Stimulated activated memory B cell treated with anti-CD40 and anti-IgM and Interleukin-4, amounts not matched to agents 10 μg/mL and 1 μg/mL and 100 μg/mL, for 72 hours (primary cell): ENCODE measurements around the gene NEDD4L.

Experiments
- ATAC-seq: fragments of 150-1000 bp; cut with Tn5 transposase; 2 replicates; pipeline ENCODE4 v1.10.0; 2021
- H3K27ac Mint-ChIP-seq: one replicate; pipeline ENCODE4 v1.8.0; 2022; ENCODE audit warnings: mild to moderate bottlenecking, mixed read lengths
- H3K27me3 Mint-ChIP-seq: one replicate; pipeline ENCODE4 v1.8.0; 2022; ENCODE audit warnings: mixed read lengths
- H3K36me3 Mint-ChIP-seq: one replicate; pipeline ENCODE4 v1.8.0; 2022; ENCODE audit warnings: mixed read lengths
- H3K4me1 Mint-ChIP-seq: one replicate; pipeline ENCODE4 v1.8.0; 2022; ENCODE audit warnings: mixed read lengths
- H3K4me3 Mint-ChIP-seq: one replicate; pipeline ENCODE4 v1.8.0; 2022; ENCODE audit warnings: mild to moderate bottlenecking, moderate library complexity, mixed read lengths
- H3K9me3 Mint-ChIP-seq: one replicate; pipeline ENCODE4 v1.8.0; 2022; ENCODE audit warnings: mixed read lengths

The NEDD4L gene

DNA sequence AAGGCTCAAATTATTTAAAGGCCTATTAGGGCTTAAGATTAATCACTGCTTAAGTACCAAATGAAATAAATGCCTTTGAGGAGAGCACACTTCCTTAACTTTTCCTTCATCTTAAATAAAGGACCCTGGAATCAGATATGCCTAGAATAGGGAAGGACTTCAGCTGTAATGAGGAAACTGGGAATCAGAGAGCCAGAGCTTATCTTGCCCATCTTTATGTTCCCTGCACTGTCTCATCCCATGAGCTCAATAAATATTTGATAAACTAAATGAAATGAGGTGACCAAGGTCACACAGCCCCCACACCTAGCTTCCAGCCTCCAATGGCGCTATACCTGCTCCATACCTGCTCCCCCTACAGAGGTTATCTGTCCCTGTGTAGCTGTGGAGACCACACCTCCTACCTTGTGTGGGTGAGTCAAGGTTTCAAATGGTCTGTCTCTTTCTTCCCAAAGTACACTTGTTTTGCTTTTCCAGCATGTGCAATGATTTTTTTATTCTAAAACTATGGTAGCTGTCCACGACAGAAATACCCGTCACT lies 23.4 kb upstream of the NEDD4L start:
- Mint-ChIP-seq H3K4me3 (no peak overlapping the region), H3K9me3 (peaks cover 4% of the 10 kb centered on the region), H3K36me3 (peaks cover 6% of the 10 kb centered on the region), H3K27me3 (no peaks in the 10 kb centered on the region), H3K27ac (no peak overlapping the region), H3K4me1 (peaks cover 7% of the 10 kb centered on the region)
- no peak for ATAC-seq

DNA sequence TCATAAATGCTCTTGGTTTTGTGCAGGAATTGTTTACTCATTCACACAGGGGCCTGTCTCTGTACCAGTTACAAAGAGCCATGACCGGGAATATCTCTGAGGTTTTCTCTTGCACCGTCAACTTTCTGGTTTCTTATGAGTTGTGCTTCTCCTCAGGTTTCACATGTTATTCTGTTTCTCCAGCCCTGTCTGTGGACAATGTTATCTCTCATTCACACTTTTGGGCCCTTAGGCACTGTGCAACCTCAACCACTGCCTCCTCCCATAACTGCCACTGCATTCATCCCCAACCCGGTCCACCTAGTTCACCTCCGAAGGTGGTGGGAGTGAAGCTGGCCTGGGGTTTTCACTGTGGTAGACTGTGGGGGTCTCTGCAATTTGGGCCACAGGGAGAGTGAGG lies 22.5 kb upstream of the NEDD4L start:
- Mint-ChIP-seq H3K9me3 (no peaks in the 10 kb centered on the region), H3K27me3 (no peaks in the 10 kb centered on the region), H3K4me3 (no peak overlapping the region), H3K36me3 (peaks cover under 1% of the 10 kb centered on the region), H3K4me1 (peaks cover under 1% of the 10 kb centered on the region), H3K27ac (no peak overlapping the region)
- ATAC-seq, result no peak

DNA sequence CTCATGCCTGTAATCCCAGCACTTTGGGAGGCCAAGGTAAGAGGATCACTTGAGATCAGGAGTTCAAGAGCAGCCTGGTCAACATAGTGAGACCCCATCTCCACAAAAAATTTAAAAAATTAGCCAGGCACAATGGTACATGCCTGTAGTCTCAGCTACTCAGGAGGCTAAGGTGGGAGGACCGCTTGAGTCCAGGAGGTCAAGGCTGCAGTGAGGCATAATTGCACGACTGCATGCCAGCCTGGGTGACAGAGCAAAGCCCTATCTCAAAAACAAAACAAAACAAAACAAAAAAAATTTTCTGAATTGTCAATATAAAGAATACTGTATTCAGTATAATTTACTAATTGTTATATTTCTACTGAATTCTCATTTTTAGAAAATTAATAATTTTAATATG lies 20.9 kb upstream of the NEDD4L start:
- no peak overlapping the region for H3K27ac Mint-ChIP-seq
- H3K4me3 Mint-ChIP-seq, result no peak overlapping the region
- H3K27me3 Mint-ChIP-seq, result no peaks in the 10 kb centered on the region
- H3K9me3 Mint-ChIP-seq, result no peaks in the 10 kb centered on the region
- no peaks in the 10 kb centered on the region for H3K4me1 Mint-ChIP-seq
- no peak for ATAC-seq
- no peaks in the 10 kb centered on the region for H3K36me3 Mint-ChIP-seq

DNA sequence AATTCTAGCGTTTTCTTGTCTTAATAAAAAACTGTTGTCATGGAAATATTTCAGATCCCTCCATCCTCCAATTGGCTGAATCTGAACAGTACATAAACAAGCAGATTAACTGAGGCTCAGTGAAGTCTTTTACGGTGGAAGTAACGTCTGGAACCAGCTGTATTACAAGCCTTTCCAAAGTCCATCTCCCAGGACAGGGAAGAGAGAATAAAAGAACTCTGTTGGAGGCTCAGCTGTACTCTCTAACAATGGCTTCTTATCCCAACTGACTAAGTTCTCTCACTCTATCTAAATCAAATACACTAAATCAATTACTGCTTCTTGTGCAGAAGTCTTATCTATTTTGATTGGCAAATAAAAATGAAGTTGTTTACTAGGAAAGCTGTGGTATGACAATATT lies 19.9 kb upstream of the NEDD4L start:
- Mint-ChIP-seq H3K9me3 (no peaks in the 10 kb centered on the region), H3K4me1 (no peaks in the 10 kb centered on the region), H3K27ac (no peak overlapping the region), H3K27me3 (no peaks in the 10 kb centered on the region), H3K36me3 (no peaks in the 10 kb centered on the region), H3K4me3 (no peak overlapping the region)
- ATAC-seq, result no peak

DNA sequence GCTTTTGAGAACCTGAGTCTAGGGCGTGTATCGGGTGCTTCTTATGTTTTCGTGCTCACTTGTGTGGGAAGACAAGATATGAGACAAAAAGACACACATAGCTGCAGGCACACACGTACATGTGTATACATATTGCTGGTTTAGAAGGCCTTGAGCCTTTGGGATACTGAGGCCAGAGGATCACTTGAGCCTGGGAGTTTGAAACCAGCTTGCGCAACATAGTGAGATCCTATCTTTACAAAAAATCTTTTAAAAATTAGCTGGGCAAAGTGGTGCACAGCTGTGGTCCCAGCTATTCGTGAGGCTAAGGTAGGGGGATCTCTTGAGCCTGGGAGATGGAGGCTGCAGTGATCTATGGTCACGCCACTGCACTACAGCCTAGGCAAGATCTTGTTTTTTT lies 18.8 kb upstream of the NEDD4L start:
- Mint-ChIP-seq H3K4me1 (no peaks in the 10 kb centered on the region), H3K4me3 (no peak overlapping the region), H3K27ac (no peak overlapping the region), H3K9me3 (no peaks in the 10 kb centered on the region), H3K36me3 (no peaks in the 10 kb centered on the region), H3K27me3 (no peaks in the 10 kb centered on the region)
- ATAC-seq, result no peak

DNA sequence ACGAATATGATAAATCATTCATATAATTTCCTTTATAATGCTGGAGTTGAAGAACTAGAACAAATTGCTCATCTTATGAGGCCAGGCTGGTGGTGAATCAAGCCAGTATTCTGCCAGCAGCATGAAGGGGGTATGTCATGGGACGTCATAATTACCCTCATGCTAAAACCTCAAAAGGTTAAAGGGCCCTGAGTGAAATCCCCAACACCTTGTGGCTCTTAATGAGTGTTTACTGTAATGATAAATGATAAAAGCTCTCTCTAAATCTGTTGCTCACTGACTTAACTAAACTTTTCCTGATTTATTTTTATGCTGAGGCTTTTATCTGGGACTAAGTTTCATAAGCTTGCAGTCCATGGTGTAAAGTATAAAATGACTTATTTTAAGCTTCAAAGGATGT lies 18.3 kb upstream of the NEDD4L start:
- Mint-ChIP-seq H3K27me3 (no peaks in the 10 kb centered on the region), H3K4me3 (no peak overlapping the region), H3K36me3 (no peaks in the 10 kb centered on the region), H3K27ac (no peak overlapping the region), H3K9me3 (no peaks in the 10 kb centered on the region), H3K4me1 (no peaks in the 10 kb centered on the region)
- no peak for ATAC-seq

DNA sequence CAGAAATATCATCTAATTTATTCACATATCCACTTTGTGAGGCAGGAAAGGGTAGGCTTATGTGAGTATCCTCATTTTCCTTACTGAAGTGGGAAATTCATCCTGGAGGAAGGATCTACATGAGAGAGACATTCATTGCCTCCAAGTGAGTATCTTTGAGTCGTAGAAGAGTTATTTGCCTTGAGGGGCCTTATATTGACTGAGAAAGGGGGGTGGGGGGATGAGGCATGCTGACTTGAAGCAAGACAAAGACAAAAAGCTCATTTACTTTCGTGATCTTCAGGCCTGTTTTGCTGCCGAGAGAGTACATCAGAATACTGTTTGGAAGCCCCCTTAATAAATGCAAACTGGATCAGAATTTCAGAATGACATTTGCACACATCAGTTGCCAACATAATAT lies 17.6 kb upstream of the NEDD4L start:
- H3K9me3 Mint-ChIP-seq, result no peaks in the 10 kb centered on the region
- no peak overlapping the region for H3K27ac Mint-ChIP-seq
- no peak overlapping the region for H3K4me3 Mint-ChIP-seq
- H3K4me1 Mint-ChIP-seq, result no peaks in the 10 kb centered on the region
- H3K36me3 Mint-ChIP-seq, result no peaks in the 10 kb centered on the region
- ATAC-seq, result no peak
- no peaks in the 10 kb centered on the region for H3K27me3 Mint-ChIP-seq

DNA sequence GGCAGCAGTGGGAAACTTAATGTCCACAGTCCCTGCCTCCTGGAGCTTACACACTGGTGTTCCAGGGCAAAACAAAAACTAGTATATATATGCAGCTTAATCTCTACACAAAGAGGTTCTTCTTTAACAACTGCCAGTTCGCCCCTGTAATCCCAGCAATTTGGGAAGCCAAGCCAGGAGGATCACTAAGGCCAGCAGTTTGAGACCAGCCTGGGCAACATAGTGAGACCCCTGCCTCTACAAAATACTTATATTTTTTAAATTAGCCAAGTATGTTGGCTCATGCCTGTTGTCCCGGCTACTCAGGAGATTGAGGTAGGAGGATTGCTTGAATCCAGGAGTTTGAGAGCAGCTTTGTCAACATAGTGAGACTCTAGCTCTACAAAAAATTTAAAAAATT lies 17.2 kb upstream of the NEDD4L start:
- H3K9me3 Mint-ChIP-seq, result no peaks in the 10 kb centered on the region
- ATAC-seq, result no peak

DNA sequence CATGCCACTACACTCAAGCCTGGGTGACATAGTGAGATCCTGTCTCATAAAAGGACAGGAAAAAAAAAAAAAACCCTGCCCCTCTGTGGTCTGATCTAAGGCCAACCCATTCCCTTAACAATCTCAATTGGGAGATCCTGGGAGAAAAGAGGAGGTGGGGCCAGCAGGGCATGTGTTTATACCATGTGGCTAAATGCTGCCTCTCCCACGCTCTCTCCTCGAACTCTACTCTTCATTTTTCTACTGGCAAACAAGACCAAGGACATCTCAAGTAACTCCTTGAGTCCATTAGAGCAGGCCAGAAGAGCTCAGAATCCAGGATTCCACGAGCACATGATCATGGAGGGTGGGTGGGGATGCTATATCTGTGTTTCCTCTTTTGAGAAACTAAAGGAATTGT lies 16.7 kb upstream of the NEDD4L start:
- Mint-ChIP-seq H3K4me1 (no peaks in the 10 kb centered on the region), H3K4me3 (no peak overlapping the region), H3K27ac (no peak overlapping the region), H3K27me3 (no peaks in the 10 kb centered on the region), H3K36me3 (no peaks in the 10 kb centered on the region), H3K9me3 (no peaks in the 10 kb centered on the region)
- ATAC-seq, result no peak

More for the DNA sequence above, 17.2 kb upstream of the NEDD4L start:
- no peaks in the 10 kb centered on the region for H3K4me1 Mint-ChIP-seq
- no peaks in the 10 kb centered on the region for H3K36me3 Mint-ChIP-seq
- H3K27me3 Mint-ChIP-seq, result no peaks in the 10 kb centered on the region
- no peak overlapping the region for H3K4me3 Mint-ChIP-seq
- no peak overlapping the region for H3K27ac Mint-ChIP-seq

DNA sequence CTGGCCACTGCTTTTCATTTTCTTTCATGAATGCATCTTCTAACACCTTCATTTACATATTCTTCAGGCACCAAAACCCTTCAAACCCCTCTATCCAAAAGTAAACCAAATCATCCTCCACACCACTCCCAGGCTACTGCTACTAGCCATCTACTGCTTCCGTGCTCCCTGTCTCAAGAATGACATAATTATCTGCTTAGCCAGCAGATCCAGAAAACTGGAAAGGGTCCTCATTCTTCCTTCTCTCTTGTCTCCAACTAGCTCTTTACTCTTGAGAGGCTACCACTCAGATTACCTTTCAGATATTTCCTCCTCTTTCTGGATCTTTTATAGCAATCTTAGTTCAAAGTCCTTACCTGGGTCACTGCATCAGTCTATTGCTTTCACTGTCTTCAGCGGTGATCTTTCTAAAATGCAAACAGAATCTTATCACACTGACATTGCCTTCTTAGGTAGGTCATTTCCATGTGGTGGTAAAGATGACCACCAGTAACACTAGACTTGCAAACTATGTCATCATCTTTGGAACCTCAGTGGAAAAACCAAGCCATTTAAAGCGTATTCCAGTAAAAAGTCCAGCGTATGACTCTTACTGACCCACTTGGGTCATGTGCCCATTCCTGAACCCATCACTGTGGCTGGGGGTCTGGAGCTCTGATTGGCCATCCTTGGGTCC lies 15.8 kb upstream of the NEDD4L start:
- Mint-ChIP-seq H3K27ac (no peak overlapping the region), H3K4me1 (no peaks in the 10 kb centered on the region), H3K9me3 (no peaks in the 10 kb centered on the region), H3K27me3 (no peaks in the 10 kb centered on the region), H3K36me3 (no peaks in the 10 kb centered on the region), H3K4me3 (no peak overlapping the region)
- ATAC-seq, result no peak

DNA sequence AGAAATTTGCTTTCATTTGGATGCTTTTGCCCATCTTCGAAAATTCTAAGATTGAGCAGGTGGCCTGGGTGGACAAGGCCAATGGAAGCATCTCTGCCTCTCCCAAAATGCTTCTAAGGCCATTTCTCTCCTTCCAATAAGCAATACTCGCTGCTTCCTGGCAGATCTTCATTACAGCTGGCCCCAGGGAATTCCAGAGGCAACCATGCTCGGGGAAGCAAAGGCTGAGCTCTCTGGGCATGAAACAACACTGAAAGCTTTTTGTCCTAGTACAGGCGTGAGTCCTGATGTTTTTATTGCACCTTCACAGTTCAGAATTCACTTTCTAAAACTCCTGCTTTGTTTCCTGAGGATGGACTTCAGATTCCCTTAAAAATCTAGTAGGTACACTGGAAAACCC lies 11.8 kb upstream of the NEDD4L start:
- no peaks in the 10 kb centered on the region for H3K4me1 Mint-ChIP-seq
- no peak overlapping the region for H3K27ac Mint-ChIP-seq
- ATAC-seq, result no peak
- H3K36me3 Mint-ChIP-seq, result no peaks in the 10 kb centered on the region
- no peaks in the 10 kb centered on the region for H3K9me3 Mint-ChIP-seq
- no peaks in the 10 kb centered on the region for H3K27me3 Mint-ChIP-seq
- no peak overlapping the region for H3K4me3 Mint-ChIP-seq

DNA sequence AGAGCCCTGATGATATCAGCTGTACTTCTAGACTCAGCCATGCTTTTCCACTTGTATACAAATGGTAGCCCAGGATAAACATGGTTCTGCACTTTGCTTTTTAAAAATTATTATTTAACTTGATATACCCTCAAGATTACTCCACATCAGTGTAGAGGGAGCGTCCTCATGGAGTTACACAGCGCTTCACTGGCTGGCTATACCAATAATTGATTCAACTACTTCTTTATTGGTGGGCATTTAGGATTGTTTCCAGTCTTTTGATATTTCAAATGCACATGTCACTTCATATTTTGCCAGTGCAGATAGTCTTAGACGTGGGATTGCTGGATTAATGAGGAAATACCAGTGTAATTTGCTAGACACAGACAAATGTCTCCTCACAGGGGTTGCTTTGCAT lies 10.8 kb upstream of the NEDD4L start:
- Mint-ChIP-seq H3K27me3 (no peaks in the 10 kb centered on the region), H3K4me1 (peaks cover 4% of the 10 kb centered on the region), H3K27ac (no peak overlapping the region), H3K36me3 (no peaks in the 10 kb centered on the region), H3K4me3 (no peak overlapping the region), H3K9me3 (no peaks in the 10 kb centered on the region)
- no peak for ATAC-seq

DNA sequence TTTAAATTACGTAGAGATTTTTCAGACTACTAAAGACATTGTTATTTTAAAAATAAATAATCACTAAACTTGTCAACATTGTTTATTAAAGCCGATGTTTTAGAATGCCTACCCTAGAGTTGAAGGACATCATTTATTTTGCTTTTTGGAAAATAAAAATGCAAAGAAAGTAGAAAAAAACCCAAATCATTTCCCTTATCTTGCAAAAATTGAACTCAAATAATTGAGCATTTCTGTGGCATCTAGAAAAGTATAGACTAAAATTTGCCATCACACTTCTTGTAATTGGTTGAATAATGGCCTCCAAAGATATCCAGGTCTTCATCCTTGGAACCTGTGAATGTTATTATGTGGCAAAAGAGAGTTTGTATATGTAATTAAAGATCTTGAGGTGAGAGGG lies 9.7 kb upstream of the NEDD4L start:
- Mint-ChIP-seq H3K4me3 (no peak overlapping the region), H3K27ac (no peak overlapping the region), H3K36me3 (no peaks in the 10 kb centered on the region), H3K9me3 (no peaks in the 10 kb centered on the region), H3K27me3 (no peaks in the 10 kb centered on the region), H3K4me1 (peaks cover 15% of the 10 kb centered on the region)
- ATAC-seq, result no peak

DNA sequence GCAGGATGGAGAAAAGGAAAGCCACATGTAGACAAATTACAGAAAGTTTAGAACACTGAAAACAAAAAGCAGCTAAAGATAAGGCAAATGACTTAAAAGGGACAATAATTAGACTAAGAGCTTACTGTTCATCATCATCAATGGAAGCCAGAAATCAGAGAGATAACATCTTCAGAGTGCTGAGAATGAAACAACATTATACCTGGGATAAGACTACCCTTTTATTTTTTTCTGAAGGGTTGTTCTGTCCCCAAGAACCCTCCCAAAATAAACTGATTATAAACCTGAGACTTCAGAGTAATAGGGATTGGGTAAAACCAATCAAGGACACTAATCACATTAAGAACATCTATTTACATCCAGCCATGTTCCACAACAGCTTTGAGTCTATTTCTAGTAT lies 6.9 kb upstream of the NEDD4L start:
- Mint-ChIP-seq H3K36me3 (no peaks in the 10 kb centered on the region), H3K9me3 (no peaks in the 10 kb centered on the region), H3K27ac (no peak overlapping the region), H3K27me3 (no peaks in the 10 kb centered on the region), H3K4me1 (peaks cover 32% of the 10 kb centered on the region), H3K4me3 (no peak overlapping the region)
- ATAC-seq, result no peak

DNA sequence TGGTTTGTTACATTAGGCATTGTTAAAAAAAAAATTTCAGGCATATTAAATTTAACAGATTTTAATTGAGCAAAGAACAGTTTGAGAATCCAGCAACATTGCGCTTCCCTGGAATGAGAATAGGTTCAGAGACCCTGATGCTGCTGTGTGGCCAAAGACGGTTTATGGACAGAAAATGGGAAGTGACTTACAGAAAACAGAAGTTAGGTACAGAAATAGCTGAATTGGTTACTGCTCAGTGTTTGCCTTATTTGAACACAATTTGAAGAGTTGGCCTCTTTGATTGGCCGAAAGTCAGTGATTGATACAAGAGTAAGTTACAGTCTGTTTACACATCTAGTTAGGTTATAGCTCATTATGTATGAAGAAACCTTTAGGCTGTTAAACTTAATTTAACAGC lies 6.0 kb upstream of the NEDD4L start:
- no peak for ATAC-seq
- Mint-ChIP-seq H3K4me3 (no peak overlapping the region), H3K27ac (no peak overlapping the region), H3K27me3 (no peaks in the 10 kb centered on the region), H3K9me3 (no peaks in the 10 kb centered on the region), H3K36me3 (no peaks in the 10 kb centered on the region), H3K4me1 (peaks cover 41% of the 10 kb centered on the region)

DNA sequence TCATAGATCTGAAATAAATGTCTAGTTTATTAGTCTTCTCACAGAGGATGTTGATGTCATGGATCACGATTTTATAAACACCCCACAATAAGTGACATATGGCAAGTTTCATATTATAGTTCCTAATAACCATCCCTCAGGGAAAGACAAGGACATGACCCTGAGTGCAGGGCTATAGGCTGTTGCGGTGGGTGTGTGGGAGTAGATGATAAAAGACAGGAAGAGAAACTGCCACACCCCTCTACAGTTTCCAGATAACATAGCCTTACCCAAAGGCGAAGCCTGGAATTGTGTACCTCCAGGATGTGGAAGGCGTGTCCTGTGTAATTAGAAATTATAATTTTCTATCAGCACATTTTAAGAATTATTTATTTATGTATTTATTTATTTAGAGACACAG lies 2.4 kb upstream of the NEDD4L start:
- Mint-ChIP-seq H3K9me3 (no peaks in the 10 kb centered on the region), H3K36me3 (no peaks in the 10 kb centered on the region), H3K4me3 (peak overlapping the region; percentile 15), H3K27me3 (no peaks in the 10 kb centered on the region), H3K4me1 (peaks cover 67% of the 10 kb centered on the region), H3K27ac (no peak overlapping the region)
- no peak for ATAC-seq
